Activated CD8-positive, alpha-beta memory T cell treated with anti-CD3 and anti-CD28 coated beads for 48 hours (primary cell): ENCODE data around the gene COA1.
"Not testable (repeated sequence)": the region's sequence is repeated elsewhere in the genome, so short reads cannot be mapped to it uniquely, and the experiment has no call there.

Experiments used
- DNase-seq, 3 experiments: peaks; one replicate each; pipeline ENCODE4 v3.0.0-alpha.2; 2020; ENCODE audit warnings: low read depth in 2 of 3, low spot score in 2 of 3

Gene COA1

GRCh38 chr7:43729924-43730248 lies 563 bp upstream of the COA1 start:
- DNase-seq: no peak

GRCh38 chr7:43727494-43727893 lies 1.8 kb downstream of the COA1 start:
- DNase-seq: no peak

- DNase-seq: no peak
These were observed 2.3 kb downstream of the COA1 start for GRCh38 chr7:43727003-43727402.

GRCh38 chr7:43726466-43726865 lies 2.9 kb downstream of the COA1 start:
- DNase-seq: no peak

DNA sequence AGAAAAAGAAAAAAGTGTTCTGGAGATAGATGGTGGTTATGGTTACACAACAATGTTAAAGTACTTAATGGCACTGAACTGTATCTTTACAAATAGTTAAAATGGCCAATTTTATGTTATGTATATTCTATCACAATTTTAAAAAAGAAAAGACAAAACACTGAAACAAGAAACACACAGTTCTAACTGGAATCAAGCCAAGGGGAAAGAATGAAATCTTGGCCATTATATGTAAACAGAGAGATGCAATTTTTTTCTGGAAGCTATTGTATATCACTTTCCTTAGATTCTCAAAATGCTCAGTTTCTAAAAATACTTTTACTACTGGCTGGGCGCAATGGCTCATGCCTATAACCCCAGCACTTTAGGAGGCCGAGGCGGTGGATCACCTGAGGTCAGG lies 4.1 kb downstream of the COA1 start:
- no peak for DNase-seq

GRCh38 chr7:43723007-43723341 lies 6.3 kb downstream of the COA1 start:
- DNase-seq: no peak

- DNase-seq: no peak
These were observed 8.0 kb downstream of the COA1 start for GRCh38 chr7:43721193-43721806.

GRCh38 chr7:43716598-43716997 lies 12.7 kb downstream of the COA1 start:
- DNase-seq: no peak

DNA sequence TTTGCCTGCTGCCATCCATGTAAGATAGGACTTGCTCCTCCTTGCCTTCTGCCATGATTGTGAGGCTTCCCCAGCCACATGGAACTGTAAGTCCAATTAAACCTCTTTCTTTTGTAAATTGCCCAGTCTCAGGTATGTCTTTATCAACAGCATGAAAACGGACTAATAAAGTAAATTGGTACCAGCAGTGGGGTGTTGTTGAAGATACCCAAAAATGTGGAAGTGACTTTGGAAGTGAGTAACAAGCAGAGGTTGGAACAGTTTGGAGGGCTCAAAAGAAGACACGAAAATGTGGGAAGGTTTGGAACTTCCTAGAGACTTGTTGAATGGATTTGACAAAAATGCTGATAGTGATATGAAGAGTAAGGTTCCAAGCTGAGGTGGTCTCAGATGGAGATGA lies 13.4 kb downstream of the COA1 start:
- DNase-seq: not testable (repeated sequence)

- no peak for DNase-seq
These were observed 17.8 kb downstream of the COA1 start for GRCh38 chr7:43711503-43711902.

GRCh38 chr7:43708055-43708454 lies 21.3 kb downstream of the COA1 start:
- DNase-seq: not testable (repeated sequence)

DNA sequence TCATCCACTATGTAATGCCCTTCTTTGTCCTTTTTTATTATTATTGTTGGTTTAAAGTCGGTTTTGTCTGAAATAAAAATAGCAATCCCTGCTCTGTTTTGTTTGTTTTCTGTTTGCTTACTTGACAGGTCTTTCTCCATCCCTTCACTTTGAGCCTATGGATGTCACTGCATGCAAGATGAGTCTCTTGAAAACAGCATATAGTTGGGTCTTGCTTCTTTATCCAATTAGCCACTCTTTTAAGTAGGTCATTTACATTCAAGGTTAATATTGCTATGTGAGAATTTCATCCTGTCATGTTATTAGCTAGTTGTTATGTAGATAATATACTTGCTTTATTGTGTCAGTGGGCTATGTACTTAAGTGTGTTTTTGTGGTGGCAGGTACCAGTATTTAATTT lies 25.8 kb downstream of the COA1 start:
- no peak for DNase-seq

- DNase-seq: no peak
These were observed 26.3 kb downstream of the COA1 start for GRCh38 chr7:43702974-43703373.

DNA sequence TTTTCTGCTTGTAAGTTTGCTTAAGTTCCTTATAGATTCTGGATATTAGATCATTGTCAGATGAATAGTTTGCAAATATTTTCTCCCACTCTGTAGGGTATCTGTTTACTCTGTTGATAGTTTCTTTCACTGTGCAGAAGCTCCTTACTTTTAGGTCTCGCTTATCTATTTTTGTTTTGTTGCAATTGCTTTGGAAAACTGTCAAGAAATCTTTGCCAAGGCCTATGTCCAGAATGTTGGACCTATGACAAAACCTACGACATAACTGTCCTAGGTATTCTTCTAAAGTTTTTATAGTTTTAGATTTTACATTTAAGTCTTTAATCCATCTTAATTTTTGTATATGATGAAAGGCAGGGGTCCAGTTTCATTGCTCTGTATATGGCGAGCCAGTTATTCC lies 27.4 kb downstream of the COA1 start:
- no peak for DNase-seq

DNA sequence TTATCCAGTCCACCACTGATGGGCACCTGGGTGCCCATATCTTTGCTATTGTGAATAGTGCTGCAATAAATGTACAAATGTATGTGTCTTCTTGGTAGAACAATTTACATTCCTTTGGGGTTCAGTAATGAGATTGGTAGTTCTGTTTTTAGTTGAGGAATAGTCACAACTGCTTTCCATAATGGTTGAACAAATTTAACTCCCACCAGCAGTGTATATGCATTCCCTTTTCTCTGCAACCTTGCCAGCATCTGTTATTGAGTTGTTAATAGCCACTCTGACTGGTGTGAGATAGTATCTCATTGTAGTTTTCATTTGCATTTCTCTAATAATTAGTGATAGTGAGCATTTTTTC lies 27.8 kb downstream of the COA1 start:
- DNase-seq: no peak

GRCh38 chr7:43700646-43701499 lies 28.4 kb downstream of the COA1 start:
- DNase-seq: no peak

- no peak for DNase-seq
These were observed 29.2 kb downstream of the COA1 start for GRCh38 chr7:43700059-43700501.

DNA sequence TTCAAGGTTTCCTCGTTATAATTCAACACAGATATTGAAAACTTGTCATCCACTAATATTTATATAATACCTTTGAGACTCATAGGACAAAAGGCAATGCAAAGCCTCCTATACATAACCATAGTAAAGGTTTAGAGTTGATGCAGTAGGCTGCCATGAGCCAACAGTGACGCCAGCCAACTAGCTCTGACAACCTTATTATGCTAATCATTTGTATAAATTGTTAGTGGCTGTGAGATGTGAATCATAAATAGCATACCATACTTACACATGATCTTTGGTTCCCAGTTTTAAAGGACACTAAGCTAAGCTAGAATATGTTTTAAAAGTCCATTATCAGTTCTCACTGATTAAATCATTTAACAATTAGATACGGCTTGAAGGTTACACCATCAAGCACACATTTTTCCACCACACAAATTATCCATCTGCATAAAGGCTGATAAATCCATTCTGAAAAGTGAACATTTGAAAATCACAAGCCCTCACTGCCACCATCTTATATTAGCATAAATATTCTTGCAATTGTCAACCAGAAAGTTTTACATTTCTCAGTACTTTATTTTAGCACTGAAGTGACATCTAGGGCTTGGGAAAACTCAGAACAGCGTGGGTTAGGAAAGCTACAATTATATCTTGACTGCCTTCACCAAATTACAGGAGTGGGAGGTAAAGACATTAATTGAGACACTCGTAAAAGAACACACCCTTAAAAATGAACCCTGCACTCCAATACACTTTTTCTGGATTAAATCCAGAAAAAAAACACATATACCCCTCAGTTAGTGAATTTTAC lies 30.7 kb downstream of the COA1 start:
- DNase-seq: no peak

- DNase-seq: no peak
These were observed 31.6 kb downstream of the COA1 start for GRCh38 chr7:43697690-43698089.

DNA sequence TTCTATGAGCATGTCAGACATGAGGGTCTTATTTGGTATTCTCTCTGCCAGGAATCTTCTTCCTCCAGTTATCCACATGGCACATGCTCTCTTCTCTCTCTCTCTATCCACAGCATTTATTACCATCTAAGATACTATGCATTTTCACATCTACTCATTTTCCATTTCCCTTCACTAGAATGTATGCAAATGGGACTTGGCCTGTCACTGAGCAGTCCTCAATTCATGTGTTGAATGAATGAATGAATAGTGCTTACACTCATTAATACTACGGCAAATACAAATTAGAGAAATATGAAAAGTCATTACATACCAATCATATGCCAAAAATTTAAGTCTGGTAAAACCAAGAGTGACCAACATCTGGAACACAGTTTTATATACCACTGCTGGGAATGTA lies 34.0 kb downstream of the COA1 start:
- no peak for DNase-seq

DNA sequence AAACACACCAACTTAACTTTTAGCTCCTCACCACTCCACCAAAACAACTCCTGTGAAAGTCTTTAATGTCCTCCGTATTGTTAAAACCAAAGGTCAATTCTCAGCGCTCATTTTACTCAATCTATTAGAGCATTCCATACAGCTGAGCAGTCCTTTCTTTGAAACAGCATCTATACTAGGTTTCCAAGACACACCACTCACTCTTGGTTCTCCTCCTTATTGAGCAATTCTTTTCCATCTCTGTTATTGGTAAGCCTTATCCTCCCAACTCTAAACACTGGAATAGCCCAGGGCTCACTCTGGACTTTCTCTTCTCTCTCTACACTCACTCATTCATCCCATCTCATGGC lies 34.9 kb downstream of the COA1 start:
- no peak for DNase-seq

- DNase-seq: no peak
These were observed 35.5 kb downstream of the COA1 start for GRCh38 chr7:43693687-43694398.
